GM21723 (cell line): Measurements from ENCODE around the gene ATPAF1.
"Not testable (repeated sequence)": the region's sequence is repeated elsewhere in the genome, so short reads cannot be mapped to it uniquely, and the experiment has no call there.

Experiments
- ATAC-seq: cut with Tn5 transposase; IDR thresholded peaks from one replicate; pipeline ENCODE4 v1.9.1; 2021; ENCODE audit warnings: mild to moderate bottlenecking, moderate library complexity; ENCODE audit not compliant: unreplicated experiment

The ATPAF1 gene

GRCh38 chr1:46681333-46682034, 13.3 kb upstream of the ATPAF1 start:
- ATAC-seq, result no peak

GRCh38 chr1:46679789-46680573, 11.8 kb upstream of the ATPAF1 start:
- ATAC-seq, result no peak

GRCh38 chr1:46677339-46677738, 9.2 kb upstream of the ATPAF1 start:
- no peak for ATAC-seq

- no peak for ATAC-seq
These were observed 8.4 kb upstream of the ATPAF1 start for GRCh38 chr1:46676531-46676930.

GRCh38 chr1:46675549-46676314, 7.6 kb upstream of the ATPAF1 start:
- peak; percentile 83 for ATAC-seq

GRCh38 chr1:46673749-46674182, 5.6 kb upstream of the ATPAF1 start:
- ATAC-seq, result no peak

- no peak for ATAC-seq
These were observed 4.5 kb upstream of the ATPAF1 start for GRCh38 chr1:46672696-46673095.

GRCh38 chr1:46671554-46671953, 3.4 kb upstream of the ATPAF1 start, which contains the start of gene TEX38:
Gene TEX38 (plus strand): TSS chr1:46671854. CDS start chr1:46671935, 81 bp downstream.
- ATAC-seq, result no peak

GRCh38 chr1:46670134-46670533, 2.0 kb upstream of the ATPAF1 start:
- no peak for ATAC-seq

GRCh38 chr1:46665983-46666382, 2.2 kb downstream of the ATPAF1 start:
- no peak for ATAC-seq

GRCh38 chr1:46662919-46663318, 5.2 kb downstream of the ATPAF1 start:
- not testable (repeated sequence) for ATAC-seq

GRCh38 chr1:46660116-46660515, 8.0 kb downstream of the ATPAF1 start:
- peak; percentile 78 for ATAC-seq

GRCh38 chr1:46659307-46659870, 8.8 kb downstream of the ATPAF1 start:
- no peak for ATAC-seq

- no peak for ATAC-seq
These were observed 10.4 kb downstream of the ATPAF1 start for GRCh38 chr1:46657775-46658174.

GRCh38 chr1:46656643-46657042, 11.5 kb downstream of the ATPAF1 start:
- ATAC-seq, result no peak

GRCh38 chr1:46655848-46656247, 12.3 kb downstream of the ATPAF1 start:
- no peak for ATAC-seq

- ATAC-seq, result not testable (repeated sequence)
These were observed 13.5 kb downstream of the ATPAF1 start for GRCh38 chr1:46654698-46655097.

GRCh38 chr1:46654012-46654411, 14.2 kb downstream of the ATPAF1 start:
- ATAC-seq, result no peak

GRCh38 chr1:46653405-46653958, 14.7 kb downstream of the ATPAF1 start:
- ATAC-seq, result no peak

GRCh38 chr1:46652321-46653100, 15.7 kb downstream of the ATPAF1 start:
- no peak for ATAC-seq
